Activated CD8-positive, alpha-beta memory T cell treated with anti-CD3 and anti-CD28 coated beads for 36 hours (primary cell): ENCODE measurements around the gene PCARE. TPM values are rescaled to one million over a fixed set of nuclear protein-coding genes. Genes with fewer than 3 reads are reported as not detected.
"Not testable (repeated sequence)": the region's sequence is repeated elsewhere in the genome, so short reads cannot be mapped to it uniquely, and the experiment has no call there.

Source experiments
- CTCF ChIA-PET: fragments of 350-600 bp; sonication (Branson Sonifier 250); formaldehyde crosslinking; loops from one replicate; lab custom pipeline; 2021; ENCODE audit warnings: antibody characterized with exemption; lab: Charles Lee
- POLR2A ChIA-PET: fragments of 350-600 bp; sonication (Branson Sonifier 250); formaldehyde crosslinking; loops from one replicate; lab custom pipeline; 2021; ENCODE audit warnings: antibody characterized with exemption; lab: Charles Lee
- total RNA-seq, 2 experiments: library from RNA; stranded (reverse); gene quantifications; one replicate each; pipeline ENCODE4 v1.2.3, GENCODE V29; 2021

The PCARE gene
- not detected for total RNA-seq

DNA sequence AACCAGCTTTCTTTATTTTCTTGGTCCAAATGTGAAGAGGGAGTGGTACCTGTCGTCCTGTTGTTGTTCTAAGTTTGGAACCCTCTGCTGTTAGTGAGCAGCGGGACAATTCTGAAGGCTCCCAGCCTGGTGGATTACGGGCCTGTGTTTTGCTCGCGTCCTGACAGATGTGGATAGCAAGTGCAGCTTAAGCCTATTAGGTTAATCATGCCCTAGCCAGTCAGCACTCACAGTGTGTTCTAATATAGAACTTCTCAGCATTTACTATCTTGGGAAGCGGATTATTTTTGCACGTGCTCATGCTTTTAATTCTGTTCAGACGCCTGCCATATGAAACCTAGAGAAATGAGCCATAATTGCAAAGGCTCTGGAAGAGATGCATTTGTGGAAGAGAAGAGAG is at the start of gene PCARE:
TSS of gene PCARE (minus strand) at position 113 of the 400 bp plus-strand sequence. CDS start 262 bp downstream, outside the sequence.
- POLR2A ChIA-PET, result no interaction called here
- CTCF ChIA-PET, result interaction anchor here (0.5 kb wide), 1 partner anchor 265 kb away, joined by 4 read pairs; no protein-coding TSS in a partner anchor

DNA sequence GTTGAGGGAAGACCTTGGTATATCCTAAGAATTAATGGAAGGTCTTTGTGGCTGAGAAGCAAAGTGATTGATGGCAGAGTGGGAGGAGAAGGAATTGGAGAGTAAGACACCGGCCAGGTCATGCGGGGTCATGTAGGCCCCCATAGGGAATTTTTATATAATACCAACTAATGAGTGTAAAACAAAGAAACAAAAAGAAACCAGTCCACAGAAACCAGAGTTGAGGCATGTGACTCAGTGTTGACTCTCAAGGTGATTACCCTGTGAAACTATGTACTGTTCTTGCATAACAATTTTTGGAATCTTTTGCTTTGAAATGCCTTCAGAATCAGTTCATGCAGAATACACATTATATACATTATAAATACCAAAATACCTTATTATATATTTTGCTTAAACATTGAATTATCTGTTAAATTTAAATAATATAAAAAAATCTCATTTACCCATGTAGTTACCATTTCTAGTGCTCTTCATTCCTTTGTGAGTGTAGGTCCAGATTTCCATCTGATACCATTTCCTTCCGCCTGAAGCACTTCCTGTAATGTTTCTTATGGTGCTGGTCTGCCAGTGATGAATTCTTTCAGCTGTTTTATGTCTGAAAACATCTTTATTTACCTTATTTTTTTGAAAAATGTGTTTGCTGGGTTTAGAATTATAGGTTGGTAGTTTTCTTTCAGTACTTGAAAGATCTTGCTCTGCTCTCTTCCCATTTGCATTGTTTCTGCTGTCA is 49.5 kb upstream of the PCARE start:
- POLR2A ChIA-PET, result no interaction called here
- CTCF ChIA-PET, result no interaction called here

DNA sequence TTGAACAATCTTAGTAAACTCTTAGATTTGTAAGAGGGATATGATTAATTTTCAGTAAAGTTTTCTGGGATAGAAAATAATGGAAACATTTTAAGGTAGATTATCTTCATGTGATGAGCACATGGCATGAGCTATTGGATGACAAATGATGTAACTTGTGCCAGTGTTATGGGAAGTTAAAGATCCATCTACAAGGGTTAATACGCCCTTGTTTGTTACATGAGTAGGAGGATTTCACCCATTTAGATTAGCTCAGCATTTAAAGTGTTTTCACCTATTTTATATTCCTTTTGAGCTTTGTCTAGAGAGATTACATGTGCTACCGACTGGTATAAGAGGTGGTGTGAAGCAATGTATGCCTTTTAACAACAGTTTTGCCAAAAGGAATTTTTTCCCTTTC is 46.5 kb upstream of the PCARE start:
- ChIA-PET POLR2A (interaction anchor here (0.9 to 1.2 kb wide), 3 partner anchors 9 to 110 kb away, joined by 3 to 6 read pairs (median 3); no protein-coding TSS in a partner anchor), CTCF (interaction anchor here (0.9 kb wide), 1 partner anchor 101 kb away, joined by 3 read pairs; no protein-coding TSS in a partner anchor)

DNA sequence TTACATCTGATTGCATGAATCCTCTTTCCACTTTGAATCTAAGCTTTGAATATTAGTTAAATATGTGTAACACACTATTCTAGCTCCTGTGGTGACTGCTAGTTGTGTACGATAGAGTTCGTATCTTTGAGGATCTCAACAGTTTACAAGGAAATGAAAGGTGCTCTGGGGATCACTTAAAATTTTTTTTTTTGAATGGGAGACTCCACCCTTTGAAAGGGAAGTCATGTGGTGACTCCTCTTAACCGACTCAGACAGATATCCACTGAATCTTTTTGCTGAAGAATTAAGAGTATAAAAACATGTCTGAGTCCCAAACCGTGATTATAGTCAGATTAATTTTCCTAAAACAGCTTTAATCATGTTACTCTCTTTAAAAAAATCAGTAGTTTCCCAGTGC is 44.9 kb upstream of the PCARE start:
- CTCF ChIA-PET, result interaction anchor here (0.6 to 1.1 kb wide), 2 partner anchors 11 to 161 kb away, joined by 3 read pairs; no protein-coding TSS in a partner anchor
- POLR2A ChIA-PET, result no interaction called here

DNA sequence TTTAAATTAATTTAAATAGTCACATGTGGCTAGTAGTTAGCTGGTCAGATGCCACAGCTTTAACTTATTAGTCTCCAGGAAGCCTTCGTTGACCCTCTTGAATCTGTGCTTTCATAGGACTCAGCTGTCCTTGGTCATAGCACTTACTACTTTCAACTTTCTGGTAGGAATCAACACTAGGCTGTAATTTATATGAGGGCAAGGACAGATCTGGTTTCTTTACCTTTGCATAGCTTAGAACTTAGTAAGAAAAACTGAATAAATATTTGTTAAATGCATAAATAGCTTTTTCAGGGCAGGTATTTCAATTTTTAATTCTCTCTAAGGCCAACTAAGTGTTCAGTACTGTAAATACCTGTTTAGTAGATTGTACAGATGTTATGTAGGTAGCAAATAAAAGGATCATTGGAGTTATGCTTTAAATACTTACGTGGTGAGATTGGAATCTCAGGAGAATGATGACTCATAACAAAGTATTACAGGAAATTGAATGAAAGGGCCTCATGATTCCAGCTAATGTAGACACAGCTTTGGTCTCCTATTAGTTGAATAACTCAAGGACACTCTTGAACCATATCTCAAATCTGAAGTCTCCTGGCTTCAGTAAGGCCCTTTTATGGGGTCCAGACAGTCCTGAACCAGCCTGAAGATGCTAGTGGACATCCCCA is 43.4 kb upstream of the PCARE start:
- ChIA-PET CTCF (interaction anchor here (1.1 kb wide), 1 partner anchor 12 kb away, joined by 3 read pairs; no protein-coding TSS in a partner anchor), POLR2A (interaction anchor here (0.7 kb wide), 1 partner anchor 1249 kb away, joined by 4 read pairs; no protein-coding TSS in a partner anchor)

DNA sequence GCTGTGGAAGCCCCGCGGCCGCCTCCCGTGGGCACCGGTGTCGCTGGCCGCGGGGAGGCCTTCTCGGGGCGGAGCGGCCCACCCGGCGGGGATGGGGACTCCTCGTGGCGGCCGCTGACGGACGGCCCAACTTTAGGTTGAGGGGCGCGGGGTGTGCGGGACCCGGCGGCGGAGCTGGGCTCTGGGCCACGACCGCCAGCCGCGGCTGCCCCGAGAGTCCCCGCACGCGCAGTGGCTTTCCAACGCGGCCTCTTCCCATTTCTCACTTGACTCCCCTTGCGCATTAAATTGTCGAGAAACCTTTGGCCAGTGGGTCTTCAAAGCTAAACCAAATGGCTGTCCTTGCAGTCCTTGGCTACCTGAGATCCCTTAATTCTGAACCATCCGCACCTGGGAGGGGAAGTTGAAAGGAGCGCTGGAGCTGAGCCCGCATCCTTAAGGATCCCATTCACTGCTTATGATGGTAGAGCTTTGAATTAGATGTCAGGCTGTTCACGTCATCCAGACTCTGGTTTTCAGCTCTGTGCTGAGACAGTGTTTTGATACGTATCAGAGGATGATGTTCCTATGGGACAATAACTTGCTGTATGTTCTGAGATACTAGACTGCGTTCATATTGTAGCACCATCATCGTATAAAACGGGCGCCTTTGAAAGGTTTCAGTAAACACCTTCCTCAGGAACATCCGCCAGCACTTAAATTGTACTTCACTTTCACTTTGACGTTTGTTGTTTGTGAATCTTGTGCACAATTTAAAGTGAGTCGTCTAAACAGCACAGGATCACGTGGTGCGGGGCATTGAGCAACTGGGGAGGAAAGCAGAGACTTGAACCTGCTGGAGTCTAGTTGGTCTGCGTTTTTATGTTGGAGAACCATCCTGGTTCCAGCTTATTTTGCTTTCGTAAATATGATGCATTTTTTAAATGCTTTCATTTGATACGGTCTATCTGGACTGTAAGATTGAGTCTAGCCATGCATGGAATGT is 41.8 kb upstream of the PCARE start:
- POLR2A ChIA-PET, result interaction anchor here (0.6 to 1.5 kb wide), 5 partner anchors 14 to 104 kb away, joined by 4 to 11 read pairs (median 7); no protein-coding TSS in a partner anchor
- CTCF ChIA-PET, result interaction anchor here (0.9 to 1.9 kb wide), 2 partner anchors 14 to 135 kb away, joined by 3 to 11 read pairs; no protein-coding TSS in a partner anchor

DNA sequence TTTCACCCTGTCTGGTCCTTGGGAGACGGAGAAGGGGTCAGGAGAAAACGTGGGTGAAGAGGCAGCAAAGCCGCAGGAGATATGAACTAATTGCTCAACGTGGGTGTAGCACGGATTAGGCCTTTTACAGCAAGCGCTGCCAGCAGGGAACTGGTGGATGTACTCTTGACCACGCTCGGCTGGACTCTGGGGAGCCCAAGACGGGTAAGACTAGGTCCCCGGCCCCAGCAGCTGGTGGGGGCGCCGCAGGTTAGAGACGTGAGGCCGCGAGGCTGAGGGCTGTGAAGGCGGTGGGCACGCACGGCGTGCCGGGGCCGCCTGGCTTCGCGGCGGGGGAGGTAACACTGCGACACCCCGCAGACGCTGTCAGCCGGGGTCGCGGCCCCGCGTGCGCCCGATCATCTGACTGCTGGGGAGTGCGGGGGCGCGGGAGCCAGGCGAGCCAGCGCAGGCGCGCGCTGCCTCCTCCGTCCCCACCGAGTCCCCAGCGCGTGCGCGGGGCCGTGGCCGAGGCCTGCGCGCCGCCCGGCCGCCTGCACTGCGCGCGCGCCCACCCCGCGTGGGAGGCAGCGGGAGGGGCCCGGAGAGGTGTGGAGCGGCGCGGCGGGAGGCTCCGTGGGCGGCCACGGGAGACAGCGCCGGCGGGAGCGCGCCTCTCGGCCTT is 40.8 kb upstream of the PCARE start, which contains the start of gene CLIP4:
TSS of gene CLIP4 (plus strand) at position 470 of the 664 bp plus-strand sequence. CDS start 5,974 bp downstream, outside the sequence.
- ChIA-PET CTCF (no interaction called here), POLR2A (interaction anchor here (1.2 kb wide), 1 partner anchor 103 kb away, joined by 7 read pairs; no protein-coding TSS in a partner anchor)

DNA sequence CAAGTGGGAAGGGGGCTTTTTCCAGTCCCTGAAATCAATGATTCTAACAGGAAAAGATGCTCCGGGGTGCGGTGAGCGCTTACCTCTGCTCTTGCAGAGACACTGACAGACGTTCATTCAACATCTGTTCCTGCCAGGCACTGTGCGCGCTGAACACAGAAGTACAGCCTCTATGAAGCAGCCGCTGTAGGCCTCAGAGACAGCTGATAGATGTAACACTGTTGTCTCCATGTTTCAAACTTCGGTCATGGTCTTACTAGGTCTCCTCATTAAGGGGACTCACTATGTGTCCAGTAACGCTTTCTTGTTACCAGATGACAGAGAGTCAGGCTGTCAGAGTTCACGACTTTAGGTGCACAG is 40.2 kb upstream of the PCARE start:
- POLR2A ChIA-PET, result no interaction called here
- CTCF ChIA-PET, result no interaction called here

DNA sequence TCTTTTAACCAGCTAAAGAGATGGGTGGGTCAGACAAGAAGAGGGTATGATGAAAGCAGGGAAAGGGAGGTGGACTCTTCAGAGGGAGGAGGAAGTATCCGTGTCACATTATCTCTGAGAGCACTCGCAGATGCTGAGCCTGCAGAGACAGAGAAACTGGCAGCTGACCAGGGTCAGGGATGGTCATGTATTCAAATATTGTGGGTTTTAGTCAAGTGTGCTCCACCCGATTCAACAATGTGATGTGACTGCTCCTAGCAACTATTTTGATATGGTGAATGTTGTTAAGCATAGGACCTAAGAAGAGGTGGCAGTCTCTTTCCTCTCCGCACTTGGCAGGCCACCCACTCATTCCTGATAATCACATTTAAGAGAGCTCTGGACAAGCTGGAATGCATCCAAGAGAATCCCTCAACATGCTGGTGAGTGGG is 39.6 kb upstream of the PCARE start:
- POLR2A ChIA-PET, result interaction anchor here (1.0 kb wide), 1 partner anchor 16 kb away, joined by 4 read pairs; no protein-coding TSS in a partner anchor
- CTCF ChIA-PET, result interaction anchor here (1.0 kb wide), 1 partner anchor 99 kb away, joined by 4 read pairs; no protein-coding TSS in a partner anchor

DNA sequence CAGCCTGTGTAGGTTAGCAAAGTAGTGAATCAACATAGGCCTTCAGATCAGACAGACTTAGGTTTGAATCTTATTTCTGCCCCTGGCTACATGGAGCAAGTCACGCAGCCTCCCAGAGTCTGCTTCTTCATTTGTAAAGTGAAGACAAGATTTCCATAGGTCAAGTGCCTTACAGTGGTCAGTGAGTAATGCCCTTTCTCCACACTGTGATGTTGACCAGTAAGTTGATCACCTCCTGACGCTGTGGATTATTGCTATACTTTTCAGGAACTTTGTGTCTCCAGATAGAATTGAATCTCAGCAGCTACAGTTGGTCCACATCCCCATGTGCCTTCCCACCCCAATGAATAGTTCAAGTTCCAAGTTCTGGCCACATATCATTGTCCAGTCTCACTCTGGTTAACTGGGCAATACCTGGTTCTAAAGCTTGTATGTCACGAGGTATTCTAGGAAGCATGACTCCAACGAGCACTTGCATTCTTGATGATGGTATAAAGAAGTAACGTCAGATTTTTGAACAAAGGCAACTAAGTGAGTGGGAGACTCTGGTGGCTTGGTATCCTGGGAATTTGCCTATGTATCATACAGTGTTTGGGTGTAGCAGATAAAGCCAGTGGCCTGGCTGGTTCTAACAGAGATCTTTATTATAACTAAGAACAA is 38.8 kb upstream of the PCARE start:
- ChIA-PET POLR2A (interaction anchor here (1.0 kb wide), 1 partner anchor 17 kb away, joined by 4 read pairs; no protein-coding TSS in a partner anchor), CTCF (interaction anchor here (1.0 kb wide), 1 partner anchor 98 kb away, joined by 4 read pairs; no protein-coding TSS in a partner anchor)

DNA sequence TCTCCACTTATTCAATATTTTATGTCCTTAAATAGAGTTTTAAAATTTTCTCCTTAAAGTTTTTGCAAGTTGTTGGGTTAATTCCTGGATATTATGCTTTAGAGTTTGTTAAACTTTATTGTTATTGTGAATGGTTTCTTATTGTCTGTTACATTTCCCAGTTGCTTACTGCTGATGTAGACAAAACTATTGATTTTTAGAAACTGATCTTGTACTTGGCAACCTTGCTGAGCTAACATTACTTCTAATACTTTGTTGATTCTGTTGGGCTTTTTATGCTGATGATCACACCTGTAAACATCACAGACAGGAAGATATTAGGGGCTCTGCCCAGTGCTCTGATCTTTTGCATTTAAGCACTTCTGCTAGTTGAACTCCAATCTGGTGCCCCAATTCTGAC is 38.1 kb upstream of the PCARE start:
- CTCF ChIA-PET, result no interaction called here

DNA sequence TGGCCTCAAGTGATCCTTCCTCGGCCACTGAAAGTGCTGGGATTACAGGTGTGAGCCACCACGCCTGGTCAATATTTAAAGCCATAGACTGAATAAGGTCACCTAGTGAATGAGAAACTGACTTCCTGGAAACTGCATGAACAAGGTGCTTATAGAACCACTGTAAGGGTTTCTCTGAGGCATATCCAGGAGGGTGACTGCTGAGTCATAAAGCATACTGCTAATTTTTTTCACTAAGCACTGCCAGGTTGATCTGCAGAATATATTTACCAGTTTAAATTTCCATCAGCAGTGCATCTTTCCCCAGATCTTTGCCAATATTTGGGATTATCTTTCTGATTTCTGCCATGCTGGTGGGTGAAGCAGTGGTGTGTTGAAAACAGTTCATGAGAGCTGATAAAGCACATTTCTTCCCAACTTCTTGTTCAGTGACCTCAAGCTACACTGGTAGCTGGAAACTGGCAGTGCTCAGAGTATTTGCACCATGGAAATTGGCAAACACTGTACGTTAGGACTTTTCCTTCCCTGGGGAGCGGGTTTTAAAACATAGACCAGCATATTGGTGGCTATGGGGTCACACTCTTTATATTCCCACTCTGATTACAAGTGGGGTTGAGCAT is 36.7 kb upstream of the PCARE start:
- POLR2A ChIA-PET, result no interaction called here
- CTCF ChIA-PET, result no interaction called here

More for the DNA sequence above, 38.1 kb upstream of the PCARE start:
- POLR2A ChIA-PET, result no interaction called here

DNA sequence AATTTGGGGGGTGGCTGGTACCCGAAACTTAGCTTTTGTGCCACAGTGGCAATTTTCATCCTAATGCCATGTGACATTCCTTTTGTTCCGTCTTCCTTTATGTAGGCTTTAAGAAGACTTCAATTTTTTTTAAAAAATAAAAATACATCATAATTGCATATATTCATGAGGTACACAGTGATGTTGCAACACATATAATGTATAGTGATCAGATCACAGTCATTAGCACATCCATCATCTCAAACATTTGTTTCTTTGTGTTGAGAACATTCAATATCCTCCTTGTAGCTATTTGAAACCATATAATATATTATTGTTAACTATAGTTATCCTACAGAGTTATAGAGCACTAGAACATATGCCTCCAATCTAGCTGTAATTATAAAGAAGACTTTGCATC is 34.9 kb upstream of the PCARE start:
- ChIA-PET CTCF (no interaction called here), POLR2A (no interaction called here)

DNA sequence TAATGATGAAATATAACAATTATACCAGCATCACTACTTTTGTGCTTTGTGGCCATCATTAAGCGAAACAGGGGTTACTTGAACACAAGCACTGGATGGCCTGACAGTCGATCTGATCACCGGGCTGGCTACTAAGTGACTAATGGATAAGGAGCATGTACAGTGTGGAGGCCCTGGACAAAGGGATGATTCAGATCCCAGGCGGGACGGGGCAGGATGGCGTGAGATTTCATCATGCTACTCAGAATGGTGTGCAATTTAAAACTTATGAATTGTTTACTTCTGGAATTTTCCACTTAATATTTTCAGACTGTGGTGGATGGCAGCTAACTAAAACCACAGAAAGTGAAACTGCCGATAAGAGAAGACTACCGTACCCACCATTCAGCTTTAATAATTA is 33.9 kb upstream of the PCARE start:
- CTCF ChIA-PET, result no interaction called here
- POLR2A ChIA-PET, result no interaction called here

DNA sequence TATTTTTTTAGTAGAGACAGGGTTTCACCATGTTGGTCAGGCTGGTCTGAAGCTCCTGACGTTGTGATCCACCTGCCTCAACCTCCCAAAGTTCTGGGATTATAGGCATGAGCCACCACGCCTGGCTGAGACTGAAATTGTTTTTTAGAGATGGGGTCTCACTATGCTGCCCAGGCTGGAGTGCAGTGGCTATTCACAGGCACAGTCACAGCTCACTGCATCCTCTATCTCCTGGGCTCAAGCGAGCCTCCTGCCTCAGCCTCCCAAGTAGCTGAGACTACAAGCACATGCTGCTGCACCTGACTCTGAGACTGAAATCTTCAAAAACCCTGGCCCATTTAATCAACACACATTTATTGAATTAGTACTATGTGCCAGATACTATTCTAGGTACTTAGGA is 33.2 kb upstream of the PCARE start:
- POLR2A ChIA-PET, CTCF ChIA-PET: not testable (repeated sequence)

DNA sequence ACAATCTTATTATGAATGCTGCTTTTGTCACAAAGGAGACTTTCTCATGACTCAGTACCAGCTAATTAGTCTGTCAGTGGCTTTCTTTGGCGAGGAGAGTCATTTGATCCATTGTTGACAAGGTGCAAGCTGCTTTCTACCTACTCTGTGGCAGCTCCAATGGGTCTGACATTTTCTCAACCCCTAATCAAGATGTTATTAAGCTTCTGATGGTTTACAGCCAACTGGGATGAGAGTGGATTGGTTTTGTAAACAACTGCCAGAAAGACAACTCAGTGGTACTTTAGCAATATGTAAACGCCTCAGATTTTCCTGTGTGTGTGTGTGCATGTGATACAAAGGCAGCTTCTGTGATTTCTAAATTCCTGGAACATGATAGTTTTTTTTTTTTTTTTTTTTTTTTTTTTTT is 32.7 kb upstream of the PCARE start:
- POLR2A ChIA-PET, result no interaction called here
- CTCF ChIA-PET, result no interaction called here

DNA sequence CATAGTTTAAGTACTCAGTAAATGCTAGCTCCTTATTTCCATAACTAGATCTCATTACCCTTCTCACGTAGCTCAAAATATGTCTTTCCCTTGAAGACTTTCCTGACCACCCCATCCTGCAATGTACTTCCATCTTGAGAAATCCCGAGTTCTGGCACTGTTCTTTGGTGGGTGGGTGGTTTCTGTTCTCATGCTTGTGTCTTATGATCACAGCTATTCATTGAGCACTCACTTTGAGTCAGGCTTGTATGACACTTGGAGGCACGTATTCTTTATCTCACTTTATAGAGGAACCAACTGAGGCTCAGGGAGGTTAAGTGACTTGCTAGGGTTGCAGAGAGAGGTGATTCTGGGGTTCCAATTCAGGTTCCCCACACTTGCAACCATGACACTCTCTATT is 31.9 kb upstream of the PCARE start:
- POLR2A ChIA-PET, result no interaction called here
- CTCF ChIA-PET, result no interaction called here
